COLO668 (cell line): Measurements from ENCODE around the gene FAM131A.
"Not testable (repeated sequence)": the region's sequence is repeated elsewhere in the genome, so short reads cannot be mapped to it uniquely, and the experiment has no call there.

Source experiments
- DNase-seq: peaks from one replicate; lab custom pipeline; 2025; ENCODE audit not compliant: unreplicated experiment; lab: John Stamatoyannopoulos, UW

Gene FAM131A

DNA sequence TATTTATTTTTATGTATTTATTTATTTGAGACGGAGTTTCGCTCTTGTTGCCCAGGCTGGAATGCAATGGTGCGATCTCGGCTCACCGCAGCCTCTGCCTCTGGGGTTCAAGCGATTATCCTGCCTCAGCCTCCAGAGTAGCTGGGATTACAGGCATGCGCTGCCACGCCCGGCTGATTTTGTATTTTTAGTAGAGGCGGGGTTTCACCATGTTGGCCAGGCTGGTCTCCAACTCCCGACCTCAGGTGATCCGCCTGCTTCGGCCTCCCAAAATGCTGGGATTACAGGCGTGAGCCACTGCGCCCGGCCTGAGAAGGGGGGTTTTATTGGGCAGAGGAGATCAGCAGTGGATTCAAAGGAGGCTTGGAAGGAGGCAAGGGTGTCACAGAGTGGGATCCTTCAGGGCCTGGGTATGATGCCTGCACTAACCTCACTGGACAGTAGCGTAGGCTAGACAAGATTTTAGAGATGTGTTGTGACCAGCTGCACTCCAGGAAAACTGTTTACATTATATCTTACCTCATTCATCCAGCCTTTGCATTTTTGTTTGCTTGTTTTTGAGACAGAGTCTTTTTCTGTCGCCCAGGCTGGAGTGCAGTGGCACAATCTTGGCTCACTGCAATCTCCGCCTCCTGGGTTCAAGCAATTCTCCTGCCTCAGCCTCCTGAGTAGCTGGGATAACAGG, 2.2 kb downstream of the FAM131A start:
- DNase-seq: not testable (repeated sequence)

DNA sequence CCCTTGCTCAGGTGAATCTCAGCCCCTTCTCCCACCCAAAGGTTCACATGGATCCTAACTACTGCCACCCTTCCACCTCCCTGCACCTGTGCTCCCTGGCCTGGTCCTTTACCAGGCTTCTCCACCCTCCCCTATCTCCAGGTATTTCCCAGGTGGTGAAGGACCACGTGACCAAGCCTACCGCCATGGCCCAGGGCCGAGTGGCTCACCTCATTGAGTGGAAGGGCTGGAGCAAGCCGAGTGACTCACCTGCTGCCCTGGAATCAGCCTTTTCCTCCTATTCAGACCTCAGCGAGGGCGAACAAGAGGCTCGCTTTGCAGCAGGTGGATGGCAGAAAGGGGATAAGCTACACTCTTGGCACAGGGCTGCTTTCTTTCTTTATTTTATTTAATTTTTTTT, 4.5 kb downstream of the FAM131A start:
- peak; percentile 73 for DNase-seq

GRCh38 chr3:184343200-184343876, 5.9 kb downstream of the FAM131A start:
- DNase-seq: no peak

GRCh38 chr3:184344579-184345316, 7.3 kb downstream of the FAM131A start:
- no peak for DNase-seq

DNA sequence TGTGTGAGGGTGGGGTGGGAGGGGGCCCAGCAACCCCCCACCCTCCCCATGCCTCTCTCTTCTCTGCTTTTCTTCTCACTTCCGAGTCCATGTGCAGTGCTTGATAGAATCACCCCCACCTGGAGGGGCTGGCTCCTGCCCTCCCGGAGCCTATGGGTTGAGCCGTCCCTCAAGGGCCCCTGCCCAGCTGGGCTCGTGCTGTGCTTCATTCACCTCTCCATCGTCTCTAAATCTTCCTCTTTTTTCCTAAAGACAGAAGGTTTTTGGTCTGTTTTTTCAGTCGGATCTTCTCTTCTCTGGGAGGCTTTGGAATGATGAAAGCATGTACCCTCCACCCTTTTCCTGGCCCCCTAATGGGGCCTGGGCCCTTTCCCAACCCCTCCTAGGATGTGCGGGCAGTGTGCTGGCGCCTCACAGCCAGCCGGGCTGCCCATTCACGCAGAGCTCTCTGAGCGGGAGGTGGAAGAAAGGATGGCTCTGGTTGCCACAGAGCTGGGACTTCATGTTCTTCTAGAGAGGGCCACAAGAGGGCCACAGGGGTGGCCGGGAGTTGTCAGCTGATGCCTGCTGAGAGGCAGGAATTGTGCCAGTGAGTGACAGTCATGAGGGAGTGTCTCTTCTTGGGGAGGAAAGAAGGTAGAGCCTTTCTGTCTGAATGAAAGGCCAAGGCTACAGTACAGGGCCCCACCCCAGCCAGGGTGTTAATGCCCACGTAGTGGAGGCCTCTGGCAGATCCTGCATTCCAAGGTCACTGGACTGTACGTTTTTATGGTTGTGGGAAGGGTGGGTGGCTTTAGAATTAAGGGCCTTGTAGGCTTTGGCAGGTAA, 8.1 kb downstream of the FAM131A start:
- peak; percentile 29 for DNase-seq

DNA sequence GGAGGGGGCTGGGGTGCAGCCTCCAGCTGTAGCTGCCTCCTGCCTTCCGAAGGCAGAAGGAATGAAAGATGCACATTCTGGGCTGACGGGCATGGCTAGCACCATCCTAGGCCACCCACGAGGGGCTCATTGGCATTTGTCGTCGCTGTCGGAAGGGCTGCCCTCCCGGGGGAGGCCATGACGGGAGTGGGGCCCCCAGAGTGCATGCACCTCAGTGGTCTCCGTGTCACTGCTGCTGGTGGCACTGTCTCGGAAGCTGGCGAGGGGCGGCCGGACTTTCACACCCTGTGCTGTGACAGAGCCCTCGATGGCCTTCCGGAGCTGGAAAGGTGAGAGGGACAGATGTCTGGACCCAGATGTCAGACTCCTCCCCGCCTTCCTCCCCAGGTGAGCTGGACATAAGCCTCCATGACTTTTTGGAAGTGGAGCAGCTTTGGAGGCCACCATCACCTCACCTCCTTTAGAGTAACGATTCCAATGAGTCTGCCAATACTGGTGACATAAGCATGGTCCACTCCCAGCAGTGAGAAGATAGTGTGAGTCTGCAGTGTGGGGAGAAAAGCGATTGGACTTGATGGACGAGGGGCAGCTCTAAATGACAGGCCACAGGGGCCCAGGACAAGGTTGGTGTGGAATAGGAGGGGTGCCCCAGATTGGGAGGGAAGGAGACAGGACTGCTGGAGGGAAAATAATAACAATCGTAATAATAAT, 9.2 kb downstream of the FAM131A start:
- no peak for DNase-seq

- DNase-seq: no peak
Measured at GRCh38 chr3:184347321-184348056, 10.1 kb downstream of the FAM131A start.

GRCh38 chr3:184348057-184348382, 10.6 kb downstream of the FAM131A start:
- no peak for DNase-seq

DNA sequence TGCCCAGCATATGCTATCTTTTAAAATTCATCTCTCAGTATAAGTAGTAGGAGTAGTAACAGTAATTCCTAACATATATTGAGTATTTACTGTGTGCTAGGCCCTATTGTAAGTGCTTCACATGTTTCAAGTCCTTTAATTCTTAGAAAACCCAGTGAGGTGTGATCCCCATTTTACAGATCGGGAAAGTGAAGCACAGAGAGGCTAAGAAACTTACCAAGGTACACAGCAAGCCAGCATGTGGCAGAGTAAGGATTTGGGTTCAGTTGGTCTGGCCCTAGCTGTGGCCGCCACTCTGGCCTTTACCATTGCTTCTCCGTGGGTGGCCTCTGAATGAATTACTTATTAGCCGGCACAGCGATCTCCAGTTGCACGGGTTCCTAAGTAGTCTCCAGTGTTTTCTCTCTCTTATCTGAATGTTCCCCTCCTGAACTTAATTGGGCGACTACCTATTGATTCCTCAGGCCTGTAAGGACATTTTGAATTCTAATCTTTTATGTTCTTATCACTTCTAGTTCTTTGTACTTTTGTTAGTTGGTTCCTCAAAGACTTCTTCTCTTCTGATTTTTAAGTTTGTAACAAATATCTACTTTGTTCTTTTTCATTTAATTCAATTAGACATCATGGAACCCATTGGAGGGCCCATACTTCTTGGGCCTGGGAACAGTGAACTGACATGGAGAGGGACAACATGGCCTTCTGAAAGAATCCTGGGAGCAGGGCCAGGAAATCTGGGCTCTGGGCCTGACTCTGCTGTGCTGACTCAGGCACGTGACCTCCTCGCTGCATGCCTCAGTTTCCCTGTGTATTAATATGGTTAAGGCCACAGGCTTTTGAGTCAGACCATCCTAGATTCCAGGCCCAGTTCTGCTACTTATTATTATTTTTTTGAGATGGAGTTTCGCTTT, 12.4 kb downstream of the FAM131A start:
- no peak for DNase-seq

DNA sequence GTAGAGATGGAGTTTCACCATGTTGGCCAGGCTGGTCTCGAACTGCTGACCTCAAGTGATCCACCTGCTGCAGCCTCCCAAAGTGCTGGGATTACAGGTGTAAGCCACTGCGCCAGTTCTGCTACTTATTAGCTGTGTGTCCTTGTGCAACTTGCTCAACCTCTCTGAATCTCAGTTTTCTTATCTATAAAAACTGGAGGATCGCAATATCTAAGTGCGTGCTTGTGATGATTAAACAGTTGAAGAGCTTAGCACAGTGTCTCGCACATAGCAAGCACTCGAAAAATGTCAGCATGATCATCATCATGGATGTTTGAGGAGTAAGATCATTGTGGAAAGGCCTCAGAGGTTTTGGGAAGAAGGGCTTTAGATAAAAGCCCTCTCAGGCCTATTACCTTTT, 13.2 kb downstream of the FAM131A start:
- DNase-seq: no peak

DNA sequence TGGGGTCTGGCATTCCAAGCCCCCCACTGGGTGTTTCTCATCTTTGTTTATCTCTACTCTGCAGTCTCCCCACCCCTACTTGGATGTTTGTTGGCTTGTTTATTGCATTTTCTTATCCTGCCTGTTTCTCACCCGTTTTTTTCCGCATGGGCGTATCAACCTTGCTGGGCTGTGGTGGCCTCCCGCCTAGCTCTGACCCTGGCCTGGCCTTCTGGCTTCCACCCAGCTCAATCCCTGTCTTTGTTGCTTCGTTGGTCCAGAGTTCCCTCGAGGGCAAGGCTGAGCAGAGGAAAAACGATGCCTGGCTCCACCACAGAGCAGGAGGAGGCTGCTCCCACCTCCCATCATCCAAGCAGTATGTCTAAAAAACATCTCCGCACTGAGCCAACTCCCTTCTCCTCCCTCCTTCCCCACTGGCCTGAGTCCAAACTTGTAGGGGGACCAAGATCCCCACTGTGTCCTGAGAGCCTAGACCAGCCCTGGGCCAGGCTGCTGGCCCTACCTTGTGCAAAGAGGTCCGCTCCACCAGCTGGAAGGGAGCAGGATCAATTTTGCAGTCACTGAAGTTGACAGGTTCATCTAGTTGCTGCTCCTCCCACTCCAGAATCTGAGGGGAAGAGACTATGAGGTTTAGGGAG, 14.2 kb downstream of the FAM131A start:
- DNase-seq: no peak

DNA sequence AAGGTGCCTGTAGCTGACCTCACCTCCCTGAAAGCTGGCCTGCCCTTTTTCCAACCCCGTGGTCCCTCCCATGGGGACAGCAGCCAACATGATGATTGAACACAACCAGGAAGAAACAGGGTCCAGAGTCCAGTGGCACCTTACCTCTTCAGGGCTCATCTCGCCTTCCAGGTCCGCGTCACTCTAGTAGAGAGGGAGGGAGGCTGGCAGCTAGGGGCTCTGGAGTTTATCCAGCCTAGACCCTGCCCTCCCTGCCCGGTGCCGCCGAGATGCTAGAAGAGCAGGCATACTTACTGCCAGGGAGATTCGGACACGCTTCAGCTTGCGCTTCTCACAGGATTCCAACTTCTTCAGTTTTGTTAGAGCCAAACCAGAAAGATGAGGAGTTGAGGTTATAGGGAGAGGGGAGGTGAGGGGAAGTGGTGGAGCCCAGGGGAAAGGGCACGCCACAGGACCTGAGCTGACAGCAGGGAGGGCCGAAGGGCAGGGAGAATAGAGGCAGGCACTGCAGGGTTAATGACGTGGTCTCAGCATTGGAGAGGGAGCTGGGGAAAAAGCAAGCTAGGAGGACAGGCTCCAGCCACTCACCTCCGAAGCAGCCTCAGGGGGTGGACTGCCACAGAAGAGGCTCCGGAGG, 14.9 kb downstream of the FAM131A start:
- DNase-seq: no peak

- no peak for DNase-seq
Measured at GRCh38 chr3:184352897-184353545, 15.6 kb downstream of the FAM131A start.

DNA sequence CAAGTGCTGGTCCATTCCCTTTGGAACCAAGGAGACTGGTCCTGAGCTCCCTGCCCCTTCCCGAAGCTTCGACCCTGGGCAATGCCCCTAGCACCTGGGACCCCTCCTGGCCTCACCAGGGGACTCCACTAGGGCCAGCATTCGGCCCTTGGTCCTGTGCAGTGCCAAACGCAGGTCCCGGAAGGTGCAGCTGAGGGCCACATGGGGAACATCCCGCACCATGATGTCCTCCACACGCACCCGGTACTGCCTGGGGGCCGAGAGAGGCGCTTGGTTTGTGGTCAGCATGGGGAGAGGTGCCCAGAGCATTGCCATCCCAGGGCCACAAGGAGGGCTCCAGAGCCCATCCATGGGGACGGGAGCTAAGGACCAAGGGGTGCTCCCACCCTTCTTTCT, 16.1 kb downstream of the FAM131A start:
- no peak for DNase-seq

- peak; percentile 20 for DNase-seq
Measured at GRCh38 chr3:184354121-184354728, 16.8 kb downstream of the FAM131A start.

GRCh38 chr3:184354754-184355153, 17.4 kb downstream of the FAM131A start:
- no peak for DNase-seq
